Common myeloid progenitor, CD34-positive (primary cell): Measurements from ENCODE around the gene GRAP2.

ENCODE experiments used
- CTCF ChIA-PET: fragments of 350-600 bp; sonication (Branson Sonifier 250); formaldehyde crosslinking; loops from one replicate; lab custom pipeline; 2021; ENCODE audit warnings: antibody characterized with exemption; lab: Charles Lee
- POLR2A ChIA-PET: fragments of 350-600 bp; sonication (Branson Sonifier 250); formaldehyde crosslinking; loops from one replicate; lab custom pipeline; 2021; ENCODE audit warnings: antibody characterized with exemption; lab: Charles Lee
- DNase-seq, 3 donors: peaks; one replicate each; pipeline versions ENCODE4 v3.0.0 to v3.0.0-alpha.2; 2013
- H3K27ac ChIP-seq, 2 experiments: 1 replicate in 1 of 2; 2 replicates in 1 of 2; pipeline ENCODE4 v1.7.0; 2013; ENCODE audit warnings: inconsistent platforms in 2 of 2, low read length in 2 of 2, mild to moderate bottlenecking in 2 of 2, low read depth in 1 of 2, moderate library complexity in 1 of 2; ENCODE audit not compliant: severe bottlenecking in 2 of 2, insufficient read depth in 1 of 2, poor library complexity in 1 of 2
- H3K27me3 ChIP-seq, 5 experiments: replicated peaks in 2 of 5; 1 replicate in 3 of 5; 2 replicates in 2 of 5; pipeline versions ENCODE4 v1.6.1 to v1.7.0; 2013; ENCODE audit warnings: low read length in 4 of 5, mild to moderate bottlenecking in 2 of 5, moderate library complexity in 2 of 5, inconsistent platforms in 1 of 5; ENCODE audit not compliant: insufficient read depth in 5 of 5, control insufficient read depth in 4 of 5
- H3K36me3 ChIP-seq, 4 experiments: 1 replicate in 2 of 4; 2 replicates in 2 of 4; pipeline versions ENCODE4 v1.6.1 to v1.7.0; 2013; ENCODE audit warnings: low read length in 3 of 4, control low read depth in 1 of 4, mild to moderate bottlenecking in 1 of 4; ENCODE audit not compliant: control insufficient read depth in 4 of 4, insufficient read depth in 4 of 4
- H3K4me1 ChIP-seq, 4 experiments: 1 replicate in 3 of 4; 2 replicates in 1 of 4; pipeline versions ENCODE4 v1.6.1 to v1.7.1; 2013; ENCODE audit warnings: low read length in 3 of 4, mild to moderate bottlenecking in 3 of 4, control low read depth in 1 of 4, inconsistent platforms in 1 of 4, moderate library complexity in 1 of 4; ENCODE audit not compliant: control insufficient read depth in 4 of 4, insufficient read depth in 4 of 4; ENCODE audit errors: control extremely low read depth in 1 of 4
- H3K4me3 ChIP-seq, 7 experiments: 1 replicate in 4 of 7; 2 replicates in 3 of 7; pipeline versions ENCODE4 v1.5.1 to v1.7.0; 2013; ENCODE audit warnings: mild to moderate bottlenecking in 7 of 7, low read length in 6 of 7, moderate library complexity in 6 of 7, inconsistent platforms in 2 of 7, low read depth in 2 of 7, control low read depth in 1 of 7; ENCODE audit not compliant: insufficient read depth in 4 of 7, control insufficient read depth in 1 of 7; ENCODE audit errors: extremely low read depth in 1 of 7
- H3K9me3 ChIP-seq, 5 experiments: 1 replicate in 4 of 5; 2 replicates in 1 of 5; pipeline versions ENCODE4 v1.6.1 to v1.7.1; 2013; ENCODE audit warnings: low read length in 4 of 5, mild to moderate bottlenecking in 2 of 5, inconsistent platforms in 1 of 5, low read depth in 1 of 5, moderate library complexity in 1 of 5; ENCODE audit not compliant: control insufficient read depth in 4 of 5, insufficient read depth in 2 of 5; ENCODE audit errors: control extremely low read depth in 1 of 5
- WGBS: methylation state at CpG from one replicate; pipeline ENCODE4 v1.1.5; 2013; ENCODE audit not compliant: insufficient coverage; 5-methylcytosine and 5-hydroxymethylcytosine counted together

Gene GRAP2

DNA sequence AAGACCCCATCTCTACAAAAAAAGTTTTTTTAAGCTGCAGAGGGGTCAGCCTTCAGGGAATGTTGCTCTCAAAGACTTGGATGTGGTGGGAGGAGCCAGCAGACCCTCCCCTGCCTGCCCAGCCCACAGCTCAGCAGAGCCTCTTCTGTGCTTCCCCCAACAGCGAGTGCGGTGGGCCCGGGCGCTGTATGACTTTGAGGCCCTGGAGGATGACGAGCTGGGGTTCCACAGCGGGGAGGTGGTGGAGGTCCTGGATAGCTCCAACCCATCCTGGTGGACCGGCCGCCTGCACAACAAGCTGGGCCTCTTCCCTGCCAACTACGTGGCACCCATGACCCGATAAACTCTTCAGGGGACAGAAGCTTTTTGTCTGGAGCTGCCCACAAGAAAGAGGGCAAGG lies 69.9 kb downstream of the GRAP2 start:
- H3K9me3 ChIP-seq: no peaks in the 10 kb centered on the region
- no peaks in the 10 kb centered on the region for H3K36me3 ChIP-seq
- H3K4me3 ChIP-seq: no peak overlapping the region
- POLR2A ChIA-PET: no interaction called here
- WGBS: 93% methylated on average over 9 of the region's 10 CpGs
- no peak for DNase-seq
- CTCF ChIA-PET: interaction anchor here (0.7 to 1.9 kb wide), 2 partner anchors 23 to 47 kb away, joined by 3 to 5 read pairs; no protein-coding TSS in a partner anchor
- H3K27me3 ChIP-seq: peaks cover 0 to 87% (median 27%) of the 10 kb centered on the region in 5 experiments
- H3K4me1 ChIP-seq: peaks cover 0 to 3% (median 0%) of the 10 kb centered on the region in 4 experiments
- H3K27ac ChIP-seq: no peak overlapping the region

- Histone ChIP-seq H3K4me3 (no peak overlapping the region), H3K36me3 (no peaks in the 10 kb centered on the region), H3K27me3 (peaks cover 0 to 97% (median 32%) of the 10 kb centered on the region in 5 experiments), H3K4me1 (no peaks in the 10 kb centered on the region), H3K27ac (no peak overlapping the region), H3K9me3 (no peaks in the 10 kb centered on the region)
- no peak for DNase-seq
- CTCF ChIA-PET: interaction anchor here (1.4 to 1.9 kb wide), 2 partner anchors 21 kb away, joined by 5 read pairs; no protein-coding TSS in a partner anchor
- POLR2A ChIA-PET: no interaction called here
- 63% methylated on average over 5 of the region's 5 CpGs for WGBS
These were observed 71.8 kb downstream of the GRAP2 start for GRCh38 chr22:39972641-39973040.

DNA sequence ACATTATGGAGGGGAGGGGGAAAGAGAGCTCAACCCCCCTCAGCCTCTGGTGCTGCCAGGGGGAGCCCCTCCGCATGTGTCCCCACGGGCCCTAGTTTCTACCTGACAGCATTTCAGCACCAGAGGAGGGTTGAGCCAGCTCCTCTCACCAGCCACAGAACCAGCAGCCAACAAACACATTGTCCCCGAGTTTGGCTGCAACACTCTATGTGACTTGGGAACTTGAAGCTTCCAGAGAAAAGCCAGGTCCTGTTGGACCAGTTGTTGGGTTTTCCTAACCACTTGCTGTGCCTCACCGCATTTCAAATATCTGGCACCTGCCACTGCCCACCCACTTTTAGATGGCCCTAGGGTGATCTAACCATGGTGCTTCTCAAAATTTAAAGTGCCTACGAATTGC lies 72.8 kb downstream of the GRAP2 start:
- H3K27ac ChIP-seq: no peak overlapping the region
- no peak for DNase-seq
- H3K27me3 ChIP-seq: peaks cover 0 to 88% (median 32%) of the 10 kb centered on the region in 5 experiments
- CTCF ChIA-PET: interaction anchor here (1.4 kb wide), 1 partner anchor 20 kb away, joined by 5 read pairs; no protein-coding TSS in a partner anchor
- POLR2A ChIA-PET: no interaction called here
- 63% methylated on average over 3 of the region's 5 CpGs for WGBS
- H3K9me3 ChIP-seq: no peaks in the 10 kb centered on the region
- H3K4me1 ChIP-seq: no peaks in the 10 kb centered on the region
- H3K36me3 ChIP-seq: no peaks in the 10 kb centered on the region
- no peak overlapping the region for H3K4me3 ChIP-seq

GRCh38 chr22:39974065-39974464 lies 73.2 kb downstream of the GRAP2 start:
- H3K27me3 ChIP-seq: peaks cover 0 to 87% (median 32%) of the 10 kb centered on the region in 5 experiments

DNA sequence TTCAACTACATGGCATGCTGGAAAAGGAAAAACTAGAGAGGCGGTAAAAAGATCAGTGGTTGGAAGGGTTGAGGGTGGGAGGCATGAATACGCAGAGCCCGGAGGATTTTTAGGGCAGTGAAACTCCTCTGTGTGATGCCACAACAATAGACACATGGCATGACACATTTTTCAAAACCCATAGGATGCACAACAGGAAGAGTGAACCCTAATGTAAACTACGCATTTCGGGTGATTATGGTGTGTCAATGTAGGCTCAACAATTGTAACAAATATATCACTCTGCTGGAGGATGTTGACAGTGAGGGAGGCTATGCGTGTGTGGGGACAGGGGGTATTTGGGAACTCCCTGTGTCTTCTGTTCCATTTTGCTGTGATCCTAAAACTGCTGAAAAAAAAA lies 78.2 kb downstream of the GRAP2 start:
- Histone ChIP-seq H3K4me1 (no peaks in the 10 kb centered on the region), H3K4me3 (no peak overlapping the region), H3K9me3 (no peaks in the 10 kb centered on the region), H3K27me3 (peaks cover 0 to 65% (median 23%) of the 10 kb centered on the region in 5 experiments), H3K36me3 (no peaks in the 10 kb centered on the region), H3K27ac (no peak overlapping the region)
- 100% methylated on average over 1 of the region's 6 CpGs for WGBS
- DNase-seq: no peak
- POLR2A ChIA-PET: no interaction called here
- CTCF ChIA-PET: interaction anchor here (1.0 kb wide), 1 partner anchor 17 kb away, joined by 3 read pairs; no protein-coding TSS in a partner anchor

More at GRCh38 chr22:39974065-39974464, 73.2 kb downstream of the GRAP2 start:
- ChIA-PET POLR2A (no interaction called here), CTCF (interaction anchor here (1.4 kb wide), 1 partner anchor 20 kb away, joined by 5 read pairs; no protein-coding TSS in a partner anchor)
- H3K4me1 ChIP-seq: no peaks in the 10 kb centered on the region
- no peaks in the 10 kb centered on the region for H3K9me3 ChIP-seq
- no peak for DNase-seq
- H3K27ac ChIP-seq: no peak overlapping the region
- H3K36me3 ChIP-seq: no peaks in the 10 kb centered on the region
- H3K4me3 ChIP-seq: no peak overlapping the region
- 97% methylated on average over 3 of the region's 5 CpGs for WGBS

DNA sequence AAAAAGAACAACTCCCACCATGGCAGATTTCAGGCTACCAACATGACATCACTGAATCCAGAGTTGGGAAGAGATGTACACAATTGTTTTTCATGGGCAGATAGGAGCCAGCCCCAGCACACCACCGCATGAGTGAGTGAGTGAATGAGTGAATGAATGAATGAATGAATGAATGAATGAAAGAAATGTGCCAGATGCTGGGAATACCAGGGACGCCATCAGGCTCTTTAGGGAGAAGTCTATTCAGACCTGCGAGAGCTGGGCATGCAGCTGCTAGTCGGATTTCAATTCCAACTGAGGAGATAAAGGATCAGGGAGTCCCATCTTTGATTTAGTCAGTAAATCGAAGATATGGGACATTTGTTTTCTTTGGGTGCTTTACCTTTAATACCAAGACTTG lies 78.6 kb downstream of the GRAP2 start:
- Histone ChIP-seq H3K9me3 (no peaks in the 10 kb centered on the region), H3K27me3 (peaks cover 0 to 61% (median 21%) of the 10 kb centered on the region in 5 experiments), H3K4me1 (no peaks in the 10 kb centered on the region), H3K27ac (no peak overlapping the region), H3K4me3 (no peak overlapping the region), H3K36me3 (no peaks in the 10 kb centered on the region)
- CTCF ChIA-PET: no interaction called here
- no peak for DNase-seq
- WGBS: 93% methylated on average over 5 of the region's 5 CpGs
- POLR2A ChIA-PET: no interaction called here

DNA sequence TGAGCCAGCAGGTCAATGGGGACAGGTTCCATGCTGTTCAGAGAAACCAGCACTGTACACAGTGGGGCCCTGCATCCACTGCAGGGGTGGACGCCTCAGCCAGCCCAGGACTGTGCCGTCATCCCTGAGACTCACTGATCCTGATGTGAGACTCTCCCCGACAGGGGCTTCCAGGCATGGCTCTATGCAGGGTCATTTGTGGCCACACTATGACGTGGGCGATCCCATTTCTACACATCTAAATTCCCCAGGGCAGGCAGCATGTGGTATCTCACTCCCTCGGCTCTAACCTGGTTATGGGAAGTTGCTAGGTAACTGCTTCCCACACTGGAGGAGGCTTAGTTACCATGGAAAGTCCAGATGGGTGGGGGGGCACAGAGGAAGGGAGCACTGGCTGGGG lies 79.7 kb downstream of the GRAP2 start:
- no peak for DNase-seq
- no peaks in the 10 kb centered on the region for H3K9me3 ChIP-seq
- no peaks in the 10 kb centered on the region for H3K36me3 ChIP-seq
- H3K4me3 ChIP-seq: no peak overlapping the region
- H3K4me1 ChIP-seq: no peaks in the 10 kb centered on the region
- peaks cover 0 to 59% (median 16%) of the 10 kb centered on the region in 5 experiments for H3K27me3 ChIP-seq
- no peak overlapping the region for H3K27ac ChIP-seq
- ChIA-PET CTCF (no interaction called here), POLR2A (no interaction called here)
- 83% methylated on average over 4 of the region's 6 CpGs for WGBS
